Right kidney (tissue), 1 donor: ENCODE data around the gene HOXD11.

Experiments
- DNase-seq: peaks from one replicate; pipeline ENCODE4 v3.0.0-alpha.2; 2016

Gene HOXD11

GRCh38 chr2:176092270-176093144 lies 14.6 kb upstream of the HOXD11 start, which contains the start of gene HOXD13:
Gene HOXD13, plus strand, starts transcription at chr2:176092721. Its CDS starts 170 bp downstream, at chr2:176092891.
- peak; percentile 87 for DNase-seq

DNA sequence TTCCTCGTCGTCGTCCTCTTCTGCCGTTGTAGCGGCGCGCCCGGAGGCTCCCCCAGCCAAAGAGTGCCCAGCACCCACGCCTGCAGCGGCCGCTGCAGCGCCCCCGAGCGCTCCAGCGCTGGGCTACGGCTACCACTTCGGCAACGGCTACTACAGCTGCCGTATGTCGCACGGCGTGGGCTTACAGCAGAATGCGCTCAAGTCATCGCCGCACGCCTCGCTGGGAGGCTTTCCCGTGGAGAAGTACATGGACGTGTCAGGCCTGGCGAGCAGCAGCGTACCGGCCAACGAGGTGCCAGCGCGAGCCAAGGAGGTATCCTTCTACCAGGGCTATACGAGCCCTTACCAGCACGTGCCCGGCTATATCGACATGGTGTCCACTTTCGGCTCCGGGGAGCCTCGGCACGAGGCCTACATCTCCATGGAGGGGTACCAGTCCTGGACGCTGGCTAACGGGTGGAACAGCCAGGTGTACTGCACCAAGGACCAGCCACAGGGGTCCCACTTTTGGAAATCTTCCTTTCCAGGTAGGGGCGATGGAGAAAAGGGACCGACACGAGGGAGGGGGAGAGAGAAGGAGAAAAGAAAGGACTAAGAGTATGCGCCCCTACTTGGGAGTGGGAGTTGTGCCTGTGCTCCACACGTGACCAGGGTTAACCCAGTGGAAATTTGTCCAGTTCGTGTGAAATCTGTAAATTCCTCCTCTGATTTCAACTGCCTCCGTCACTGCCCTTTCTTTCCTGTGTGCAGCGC lies 13.8 kb upstream of the HOXD11 start:
- no peak for DNase-seq

- no peak for DNase-seq
Measured at GRCh38 chr2:176093898-176094249, 13.2 kb upstream of the HOXD11 start.

GRCh38 chr2:176094349-176094748 lies 12.7 kb upstream of the HOXD11 start:
- no peak for DNase-seq

- no peak for DNase-seq
Measured at GRCh38 chr2:176095421-176095820, 11.7 kb upstream of the HOXD11 start.

GRCh38 chr2:176096243-176096985 lies 10.7 kb upstream of the HOXD11 start:
- peak; percentile 80 for DNase-seq

- DNase-seq: peak; percentile 87
Measured at GRCh38 chr2:176096986-176097819, 9.9 kb upstream of the HOXD11 start.

DNA sequence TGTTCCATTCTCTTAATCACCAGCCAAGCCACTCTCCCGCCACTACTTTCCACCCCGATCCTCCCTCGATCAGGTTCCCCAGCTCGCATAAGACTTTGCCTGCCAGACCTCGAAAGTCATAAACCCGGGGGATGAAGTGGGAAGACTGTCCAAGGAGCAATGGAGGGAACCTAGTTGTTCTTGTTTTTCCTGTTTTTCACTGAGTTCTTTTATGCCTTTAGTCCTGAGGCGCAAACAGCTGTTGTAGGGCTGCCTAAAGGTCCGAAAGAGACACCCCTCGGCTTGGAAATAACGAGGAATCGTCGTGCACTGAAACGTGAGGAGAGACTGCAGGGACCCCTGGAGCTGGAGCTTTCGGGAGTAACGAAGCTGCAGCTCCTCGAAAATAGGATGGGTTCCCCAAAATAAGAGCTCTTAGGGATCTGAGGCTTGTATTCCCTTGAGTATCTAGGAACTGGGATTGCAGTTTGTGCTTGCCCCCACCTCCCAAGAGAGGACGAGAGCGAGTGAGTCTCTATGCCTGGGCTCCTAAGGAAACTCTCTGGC lies 9.2 kb upstream of the HOXD11 start:
- DNase-seq: no peak

DNA sequence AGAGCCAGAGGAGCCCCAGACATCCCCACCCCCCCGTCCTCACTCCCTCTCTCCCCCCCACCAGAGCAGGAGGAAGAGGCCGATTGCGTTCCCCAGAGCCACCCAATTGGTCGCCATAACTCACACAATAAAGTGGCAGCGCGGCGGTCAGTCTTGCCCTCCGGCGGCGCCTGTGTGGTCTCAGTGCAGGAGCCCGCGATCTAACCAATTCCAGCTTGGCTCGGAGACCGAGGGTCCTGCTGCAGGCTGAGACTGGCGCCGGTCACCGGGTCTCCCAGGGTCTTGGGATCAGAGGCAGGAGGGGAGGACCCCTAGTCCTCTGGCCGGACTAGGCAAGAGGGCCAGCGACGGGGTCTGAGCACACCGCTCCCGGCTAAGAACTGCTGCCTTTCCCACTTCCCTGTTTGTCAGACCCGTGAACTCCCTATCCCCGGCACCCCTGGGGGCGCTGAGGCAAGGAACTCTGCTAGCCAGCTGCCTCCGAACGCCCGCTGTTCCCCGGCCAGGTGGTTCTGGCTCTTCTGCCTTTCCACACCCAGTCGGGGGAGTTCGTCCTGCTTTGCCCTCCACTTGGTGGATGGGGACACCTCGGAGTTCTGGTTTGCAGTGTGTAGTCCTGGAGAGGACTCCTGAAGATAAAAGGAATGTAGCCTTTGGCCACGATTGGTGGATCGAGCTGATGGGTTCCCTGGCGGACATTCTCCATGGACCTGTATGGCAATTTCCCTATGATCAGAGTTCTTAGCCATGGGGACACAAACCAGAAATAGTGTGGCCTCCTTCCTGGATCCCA lies 8.5 kb upstream of the HOXD11 start:
- DNase-seq: peak; percentile 79

GRCh38 chr2:176099159-176099727 lies 7.8 kb upstream of the HOXD11 start:
- no peak for DNase-seq

GRCh38 chr2:176099728-176100546 lies 7.1 kb upstream of the HOXD11 start, which contains the start of gene HOXD12:
Gene HOXD12, plus strand, starts transcription at chr2:176099795. Its CDS starts 7 bp downstream, at chr2:176099802.
- peak; percentile 84 for DNase-seq

DNA sequence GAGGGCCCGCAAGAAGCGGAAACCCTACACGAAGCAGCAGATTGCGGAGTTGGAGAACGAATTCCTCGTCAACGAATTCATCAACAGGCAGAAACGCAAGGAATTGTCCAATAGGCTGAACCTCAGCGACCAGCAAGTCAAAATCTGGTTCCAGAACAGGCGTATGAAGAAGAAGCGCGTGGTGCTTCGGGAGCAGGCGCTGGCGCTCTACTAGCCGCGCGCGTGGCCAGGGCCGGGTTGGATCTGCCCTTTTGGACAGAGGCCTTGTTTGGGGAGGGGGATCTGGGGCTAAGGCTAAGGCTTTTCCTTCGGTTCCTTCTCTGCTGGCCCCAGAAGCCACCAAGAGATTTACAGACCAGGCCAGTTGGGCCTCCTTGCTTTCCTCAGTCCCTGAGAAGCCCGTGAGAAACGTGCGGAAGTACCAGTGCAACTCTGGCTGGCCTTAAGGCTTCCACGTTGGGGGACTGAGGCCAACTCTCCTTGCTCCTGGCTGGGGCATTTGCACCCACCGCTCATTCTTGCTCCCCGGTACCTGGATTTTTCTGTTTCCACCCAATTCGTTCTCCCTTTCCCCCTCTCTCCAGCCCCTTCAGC lies 6.4 kb upstream of the HOXD11 start:
- DNase-seq: no peak

DNA sequence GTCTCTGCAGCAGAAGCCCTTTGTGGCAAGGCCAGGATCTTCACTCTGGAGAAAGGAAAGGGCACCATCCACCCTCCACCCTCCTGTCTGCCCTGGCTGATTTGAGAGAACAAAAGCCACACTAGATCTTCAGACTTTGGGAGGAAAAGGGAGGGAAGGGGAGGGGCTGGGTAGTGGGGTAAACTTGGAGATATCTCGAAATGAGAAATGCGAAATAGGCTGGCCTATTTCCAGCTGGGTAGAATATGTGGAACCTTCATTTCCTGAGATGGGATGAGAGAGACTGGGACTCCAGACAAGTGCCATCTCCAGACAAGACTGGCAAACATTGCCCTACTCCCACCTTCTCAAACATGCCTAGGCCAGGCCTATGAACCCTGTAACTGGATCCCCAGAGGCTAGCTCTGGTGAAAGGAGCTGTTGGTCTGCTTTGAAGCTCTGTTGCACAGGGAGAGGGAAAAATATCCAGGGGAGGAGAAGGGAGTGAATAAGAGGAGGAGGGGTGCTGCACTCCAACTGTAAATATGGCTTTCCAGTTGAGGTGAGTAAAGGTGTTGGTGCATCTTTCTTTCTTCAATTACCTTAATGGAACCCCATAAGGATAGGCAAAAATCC lies 5.8 kb upstream of the HOXD11 start:
- DNase-seq: no peak

DNA sequence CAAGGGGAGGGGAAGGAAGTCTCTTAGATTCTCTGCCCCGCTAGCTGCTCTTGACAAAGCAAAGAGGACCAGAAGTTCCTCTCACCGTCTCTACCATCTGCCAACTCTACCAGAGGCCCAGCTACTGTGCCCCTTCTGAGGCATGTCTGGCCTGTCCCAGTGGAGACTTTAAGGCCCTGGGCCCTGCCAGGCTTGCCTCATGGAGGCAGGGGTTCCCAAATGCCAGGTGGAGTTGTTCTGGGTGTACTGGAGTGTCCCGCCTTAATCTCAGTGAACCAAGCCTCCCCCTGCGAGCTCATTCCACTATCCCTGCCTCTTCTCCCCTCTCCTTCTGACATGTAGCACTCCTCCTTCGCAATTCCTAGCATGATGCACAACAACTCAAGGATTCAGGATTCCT lies 5.2 kb upstream of the HOXD11 start:
- no peak for DNase-seq

- no peak for DNase-seq
Measured at GRCh38 chr2:176102309-176102866, 4.7 kb upstream of the HOXD11 start.

- DNase-seq: no peak
Measured at GRCh38 chr2:176103194-176103593, 3.9 kb upstream of the HOXD11 start.

DNA sequence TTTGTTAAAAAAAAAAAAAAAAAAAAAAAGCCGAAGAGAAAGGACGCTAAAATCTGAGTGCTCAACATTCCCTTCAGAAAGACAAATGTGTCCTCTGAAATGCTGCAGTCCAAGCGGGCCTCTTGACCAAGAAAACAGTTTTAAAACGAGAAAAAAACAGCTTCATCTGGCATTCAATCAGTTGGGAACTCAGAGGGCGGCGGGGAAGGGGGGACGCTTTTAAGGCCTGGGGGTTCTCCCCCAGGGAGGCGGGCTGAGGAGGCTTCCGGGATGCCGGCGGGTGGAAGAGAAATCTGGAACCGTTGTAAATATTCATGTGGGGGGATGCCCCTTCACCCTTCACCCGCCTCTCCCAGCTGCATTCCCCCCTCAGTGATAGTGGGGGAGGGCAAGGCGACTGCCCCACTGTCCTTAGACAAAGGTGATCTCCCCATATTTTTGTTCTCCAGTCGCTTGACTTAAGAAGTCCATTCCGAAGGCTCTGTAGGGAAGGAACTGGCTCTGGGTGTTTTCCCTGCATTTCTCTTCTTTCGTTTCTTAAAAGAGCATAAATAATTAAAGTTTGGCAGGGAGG lies 3.3 kb upstream of the HOXD11 start:
- no peak for DNase-seq
